Measurements from ENCODE around the gene B3GALT6.

Gene B3GALT6

GRCh38 chr1:1262758-1263157, 30.7 kb downstream of the B3GALT6 start:
- no peak for DNase-seq (ENCODE audit: low read depth)

- DNase-seq (ENCODE audit: low read depth): no peak
These were observed 32.0 kb downstream of the B3GALT6 start for GRCh38 chr1:1264026-1264425.

- no peak for DNase-seq (ENCODE audit: low read depth)
These were observed 32.8 kb downstream of the B3GALT6 start for GRCh38 chr1:1264868-1265272.

- DNase-seq (ENCODE audit: low read depth): no peak
These were observed 35.6 kb downstream of the B3GALT6 start for GRCh38 chr1:1267488-1268283.

GRCh38 chr1:1268284-1268682, 36.2 kb downstream of the B3GALT6 start:
- DNase-seq (ENCODE audit: low read depth): no peak

GRCh38 chr1:1270813-1271212, 38.8 kb downstream of the B3GALT6 start:
- no peak for DNase-seq (ENCODE audit: low read depth)

GRCh38 chr1:1272341-1273208, 40.5 kb downstream of the B3GALT6 start:
- DNase-seq (ENCODE audit: low read depth): no peak

- DNase-seq (ENCODE audit: low read depth): no peak
These were observed 41.1 kb downstream of the B3GALT6 start for GRCh38 chr1:1273209-1273511.

GRCh38 chr1:1273512-1274298, 41.7 kb downstream of the B3GALT6 start, which contains the start of gene UBE2J2:
Gene UBE2J2, minus strand, starts transcription at chr1:1273854. Its CDS starts 5,862 bp downstream, at chr1:1267992.
- peak; percentile 89 for DNase-seq (ENCODE audit: low read depth)

GRCh38 chr1:1274299-1274930, 42.4 kb downstream of the B3GALT6 start:
- no peak for DNase-seq (ENCODE audit: low read depth)

GRCh38 chr1:1274931-1275431, 42.9 kb downstream of the B3GALT6 start:
- no peak for DNase-seq (ENCODE audit: low read depth)

GRCh38 chr1:1275836-1276235, 43.8 kb downstream of the B3GALT6 start:
- DNase-seq (ENCODE audit: low read depth): no peak

- DNase-seq (ENCODE audit: low read depth): no peak
These were observed 46.6 kb downstream of the B3GALT6 start for GRCh38 chr1:1278620-1279019.

- no peak for DNase-seq (ENCODE audit: low read depth)
These were observed 47.0 kb downstream of the B3GALT6 start for GRCh38 chr1:1279028-1279427.

GRCh38 chr1:1280782-1281481, 48.9 kb downstream of the B3GALT6 start:
- DNase-seq (ENCODE audit: low read depth): no peak

- no peak for DNase-seq (ENCODE audit: low read depth)
These were observed 49.7 kb downstream of the B3GALT6 start for GRCh38 chr1:1281533-1282321.

GRCh38 chr1:1282998-1283397, 51.0 kb downstream of the B3GALT6 start:
- no peak for DNase-seq (ENCODE audit: low read depth)

GRCh38 chr1:1283821-1284220, 51.8 kb downstream of the B3GALT6 start:
- DNase-seq (ENCODE audit: low read depth): no peak

All from stimulated activated CD8-positive, alpha-beta memory T cell treated with anti-CD3 and anti-CD28 coated beads, Interleukin-12 subunit alpha, Interleukin-12 subunit beta, amount 100 ng/mL, for 1 hour (primary cell).